HepG2 (cell line): ENCODE results near the gene DPH3. TPM values are rescaled to one million over a fixed set of nuclear protein-coding genes. Genes with fewer than 3 reads are reported as not detected.

ENCODE experiments used
- ATAC-seq: fragments of 200-7000 bp; cut with Tn5 transposase; 3 replicates; pipeline ENCODE4 v1.9.1; 2020; ENCODE audit warnings: mild to moderate bottlenecking, moderate library complexity
- BruUV-seq: library from RNA; stranded (reverse); fragments of 400-500 nt; replicated peaks from 2 replicates; lab custom pipeline; 2021; lab: Mats Ljungman, UMichigan
- CTCF ChIA-PET: fragments of 300-600 bp; formaldehyde crosslinking; extraction: SDS; loops from one replicate; lab custom pipeline; 2021; ENCODE audit warnings: low total read pairs, inconsistent platforms, low intra/inter-chr PET ratio; lab: Yijun Ruan, JAX
- POLR2A ChIA-PET: fragments of 350-600 bp; sonication (Branson Sonifier 250); formaldehyde crosslinking; loops from one replicate; lab custom pipeline; 2020; ENCODE audit warnings: antibody characterized with exemption, inconsistent platforms; lab: Yijun Ruan, JAX
- DNase-seq: peaks from one replicate; pipeline ENCODE4 v3.0.0-alpha.2; 2015; ENCODE audit warnings: low spot score
- FAIRE-seq: peaks from 3 replicates; lab custom pipeline; 2011; peaks lifted over from hg19 to GRCh38; lab: Jason Lieb, UNC
- H2AFZ ChIP-seq: one replicate; pipeline ENCODE4 v1.6.1; 2011; ENCODE audit warnings: low read length, inconsistent platforms
- H3K27ac ChIP-seq: fragments of 300-600 bp; 3 replicates; pipeline ENCODE4 v1.8.0; 2011; ENCODE audit warnings: mixed run types, mild to moderate bottlenecking, mixed read lengths, low read length, inconsistent platforms; ENCODE audit not compliant: insufficient read depth; ENCODE audit errors: extremely low read length
- H3K27me3 ChIP-seq, 2 experiments: fragments of 200-600 bp in 1 of 2; 2 replicates in 1 of 2; 3 replicates in 1 of 2; pipeline versions ENCODE4 v1.6.0 to v1.8.0; 2011; ENCODE audit warnings: low read length in 2 of 2, mild to moderate bottlenecking in 2 of 2, moderate library complexity in 2 of 2, inconsistent platforms in 1 of 2; ENCODE audit not compliant: insufficient read depth in 2 of 2, control insufficient read depth in 1 of 2
- H3K36me3 ChIP-seq, 2 experiments: fragments of 200-600 bp in 1 of 2; replicated peaks in 1 of 2; 2 replicates in 1 of 2; 3 replicates in 1 of 2; pipeline versions ENCODE4 v1.5.1 to v1.8.0; 2011; ENCODE audit warnings: low read length in 2 of 2, inconsistent platforms in 1 of 2; ENCODE audit not compliant: insufficient read depth in 2 of 2, control insufficient read depth in 1 of 2
- H3K4me1 ChIP-seq: 2 replicates; pipeline ENCODE4 v1.5.1; 2012; ENCODE audit warnings: low read length, inconsistent platforms; ENCODE audit not compliant: insufficient read depth
- H3K4me2 ChIP-seq: 2 replicates; pipeline ENCODE4 v1.6.0; 2011; ENCODE audit warnings: low read depth, low read length, inconsistent platforms
- H3K4me3 ChIP-seq, 3 experiments: fragments of 200-600 bp in 1 of 3; sonication (generic), shearing (Covaris generic) in 1 of 3; replicated peaks in 1 of 3; 2 replicates each; pipeline ENCODE4 v1.5.1; 2011 to 2016; ENCODE audit warnings: low read length in 3 of 3, inconsistent platforms in 2 of 3, low read depth in 2 of 3, mild to moderate bottlenecking in 2 of 3, control low read depth in 1 of 3, mixed read lengths in 1 of 3; ENCODE audit not compliant: insufficient read depth in 1 of 3
- H3K79me2 ChIP-seq: one replicate; pipeline ENCODE4 v1.6.1; 2011; ENCODE audit warnings: low read length, inconsistent platforms; ENCODE audit not compliant: insufficient read depth
- H3K9ac ChIP-seq: 2 replicates; pipeline ENCODE4 v1.6.0; 2011; ENCODE audit warnings: mild to moderate bottlenecking, low read depth, low read length, inconsistent platforms; ENCODE audit not compliant: insufficient read depth
- H3K9me3 ChIP-seq: 2 replicates; pipeline ENCODE4 v1.5.1; 2012; ENCODE audit warnings: mild to moderate bottlenecking, low read length
- H4K20me1 ChIP-seq: 2 replicates; pipeline ENCODE4 v1.6.0; 2011; ENCODE audit warnings: inconsistent platforms, mild to moderate bottlenecking, low read length, moderate library complexity; ENCODE audit not compliant: insufficient read depth
- ARID3A ChIP-seq: IDR thresholded peaks from 2 replicates; pipeline ENCODE4 v1.6.1; 2012; ENCODE audit warnings: low read depth, low read length, improper control_type of control experiment
- ASH2L ChIP-seq: fragments of 300-600, 200-600 bp; sonication (generic); IDR thresholded peaks from 2 replicates; pipeline ENCODE4 v1.7.0; 2017; ENCODE audit warnings: low read depth, mild to moderate bottlenecking, moderate library complexity, mixed read lengths, low read length; ENCODE audit not compliant: insufficient read length
- CEBPZ ChIP-seq: IDR thresholded peaks from 2 replicates; pipeline ENCODE4 v1.6.1; 2012; ENCODE audit warnings: low read length, improper control_type of control experiment
- ELK4 ChIP-seq: sonication (generic); formaldehyde crosslinking; IDR thresholded peaks from 2 replicates; pipeline ENCODE4 v1.9.0; 2021; ENCODE audit warnings: missing genetic modification reagents, borderline replicate concordance
- HMG20B ChIP-seq: conservative IDR thresholded peaks from 2 replicates; pipeline ENCODE4 v1.6.1; 2016; ENCODE audit warnings: missing genetic modification reagents, missing compliant biosample characterization
- HOXA3 ChIP-seq: sonication (generic); formaldehyde crosslinking; IDR thresholded peaks from 2 replicates; pipeline ENCODE4 v1.5.0; 2020; ENCODE audit warnings: missing genetic modification reagents
- MNT ChIP-seq: fragments of 450-650 bp; IDR thresholded peaks from 2 replicates; pipeline ENCODE4 v1.6.1; 2016
- MTERF4 ChIP-seq: sonication (generic); formaldehyde crosslinking; IDR thresholded peaks from 2 replicates; pipeline ENCODE4 v1.8.0; 2023; ENCODE audit warnings: mild to moderate bottlenecking, missing genetic modification reagents
- POLR2A ChIP-seq, 2 experiments: IDR thresholded peaks; 2 replicates each; pipeline ENCODE4 v1.6.1; 2011; ENCODE audit warnings: low read depth in 2 of 2, low read length in 2 of 2, mild to moderate bottlenecking in 1 of 2, moderate library complexity in 1 of 2; ENCODE audit not compliant: insufficient read depth in 1 of 2
- RORA ChIP-seq: sonication (generic); formaldehyde crosslinking; IDR thresholded peaks from 2 replicates; pipeline ENCODE4 v1.5.0; 2020; ENCODE audit warnings: mild to moderate bottlenecking, missing genetic modification reagents, moderate library complexity
- SKI ChIP-seq: fragments of 450-650 bp; IDR thresholded peaks from one replicate; pipeline ENCODE4 v1.6.1; 2018; ENCODE audit warnings: mild to moderate bottlenecking; ENCODE audit not compliant: partially characterized antibody
- SPEN ChIP-seq: sonication (generic); formaldehyde crosslinking; IDR thresholded peaks from 2 replicates; pipeline ENCODE4 v1.5.1; 2020; ENCODE audit warnings: low read depth, mild to moderate bottlenecking, missing genetic modification reagents
- SSRP1 ChIP-seq: IDR thresholded peaks from 2 replicates; pipeline ENCODE4 v1.6.1; 2016; ENCODE audit warnings: control low read depth
- TBP ChIP-seq: sonication (generic); formaldehyde crosslinking; IDR thresholded peaks from 2 replicates; pipeline ENCODE4 v1.5.0; 2020; ENCODE audit warnings: missing genetic modification reagents
- ZNF20 ChIP-seq: sonication (generic); formaldehyde crosslinking; IDR thresholded peaks from 2 replicates; pipeline ENCODE4 v1.4.0; 2020; ENCODE audit warnings: mild to moderate bottlenecking, moderate library complexity, missing genetic modification reagents
- ZNF225 ChIP-seq: sonication (generic); formaldehyde crosslinking; IDR thresholded peaks from 2 replicates; pipeline ENCODE4 v1.4.0; 2020; ENCODE audit warnings: mild to moderate bottlenecking, missing genetic modification reagents
- ZNF816 ChIP-seq: sonication (generic); formaldehyde crosslinking; IDR thresholded peaks from 2 replicates; pipeline ENCODE4 v1.8.0; 2022; ENCODE audit warnings: missing genetic modification reagents, mild to moderate bottlenecking, borderline replicate concordance
- WGBS: methylation state at CpG from one replicate; pipeline ENCODE4 v1.1.6; 2017; ENCODE audit warnings: low lambda C conversion rate; 5-methylcytosine and 5-hydroxymethylcytosine counted together
- in situ Hi-C: cut with HindIII; loops from 2 replicates; pipeline ENCODE4 v1.10.0; 2017; ENCODE audit warnings: low pct_unique_long_range_greater_than_20kb; ENCODE audit not compliant: extremely low pct_ligation_motif_present
- intact Hi-C: fragments of 100-400 bp; cut with micrococcal nuclease; formaldehyde crosslinking; loops from one replicate; pipeline ENCODE4 v1.10.0; 2022; ENCODE audit not compliant: unreplicated experiment
- polyA plus RNA-seq, 8 experiments: library from polyadenylated mRNA; depleted of rRNA in 3 of 8; stranded (reverse) in 7 of 8; unstranded in 1 of 8; fragments of >200 nt; fragmentation: Illumina TruSeq in 4 of 8; extraction: Trizol in 4 of 8; gene quantifications; 2 replicates each; pipeline versions ENCODE4 v1.2.1 to v1.2.3, GENCODE V29; 2011 to 2016; ENCODE audit warnings: low read depth in 4 of 8, missing spikeins in 1 of 8, mixed read lengths in 1 of 8; ENCODE audit not compliant: insufficient read depth in 1 of 8
- total RNA-seq, 5 experiments: library from RNA; depleted of rRNA; stranded (reverse); fragments of >200 nt; fragmentation: Illumina TruSeq; extraction: Trizol; gene quantifications; 2 replicates each; pipeline ENCODE4 v1.2.3, GENCODE V29; 2016; ENCODE audit warnings: low read depth in 1 of 5

DPH3 gene
- total and polyA plus RNA-seq, 2 of the 13 experiments (the other 11 are each of a cell fraction or from before 2014, with no cell fraction given), result 18.3 to 21.6 TPM

- H3K27ac ChIP-seq, result no peak overlapping the region
- no peaks in the 10 kb centered on the region for H3K27me3 ChIP-seq
- intact Hi-C loops, result no loop called here
- H3K4me2 ChIP-seq, result no peak overlapping the region
- no peaks in the 10 kb centered on the region for H3K4me1 ChIP-seq
- in situ Hi-C loops, result no loop called here
- 95% methylated on average over 2 of the region's 2 CpGs for WGBS
- no peaks in the 10 kb centered on the region for H3K79me2 ChIP-seq
- H4K20me1 ChIP-seq, result no peaks in the 10 kb centered on the region
- no TSS peak for BruUV-seq
- ATAC-seq (no peak), FAIRE-seq (no peak), DNase-seq (no peak)
- CTCF ChIA-PET, result no interaction called here
- no peaks in the 10 kb centered on the region for H3K9me3 ChIP-seq
- POLR2A ChIA-PET, result no interaction called here
- H3K36me3 ChIP-seq, result peaks cover 11 to 71% of the 10 kb centered on the region in 2 experiments
- H2AFZ ChIP-seq, result no peak overlapping the region
- H3K9ac ChIP-seq, result no peak overlapping the region
- no peak overlapping the region for H3K4me3 ChIP-seq
- TF ChIP-seq ARID3A (no peak), SSRP1 (CRISPR knock-in tag) (no peak), RORA (no peak), CEBPZ (no peak), TBP (CRISPR knock-in tag) (no peak), ZNF816 (CRISPR knock-in tag) (no peak), ZNF20 (no peak), SPEN (CRISPR knock-in tag) (no peak), SKI (no peak), MTERF4 (no peak), POLR2A (IDR thresholded peaks at IDR 0.05; ENCODE audit: insufficient read depth in 1 of 2, low read depth in 2 of 2, low read length in 2 of 2) (no peak), HOXA3 (CRISPR knock-in tag) (no peak), MNT (no peak), ZNF225 (CRISPR knock-in tag) (no peak), ELK4 (no peak), ASH2L (no peak), HMG20B (CRISPR knock-in tag) (no peak)
These were observed 35.6 kb upstream of the DPH3 start for GRCh38 chr3:16300307-16300706.
